Neural progenitor cell (in vitro differentiated cells): ENCODE data around the gene POLR2C. TPM values are rescaled to one million over a fixed set of nuclear protein-coding genes. Genes with fewer than 3 reads are reported as not detected.

Experiments used
- DNase-seq: peaks from one replicate; pipeline ENCODE4 v3.0.0-alpha.2; 2016; ENCODE audit warnings: low spot score
- H2AFZ ChIP-seq: fragments of 200-600 bp; sonication (generic); replicated peaks from 2 replicates; pipeline ENCODE4 v1.6.1; 2016; ENCODE audit warnings: antibody characterized with exemption
- H3F3A ChIP-seq: fragments of 200-600 bp; sonication (generic); 2 replicates; pipeline ENCODE4 v1.6.1; 2016; ENCODE audit warnings: antibody characterized with exemption, low read depth
- H3K27ac ChIP-seq: fragments of 200-600 bp; sonication (generic); 2 replicates; pipeline ENCODE4 v1.5.1; 2016; ENCODE audit warnings: mild to moderate bottlenecking
- H3K27me3 ChIP-seq: fragments of 200-600 bp; sonication (generic); 2 replicates; pipeline ENCODE4 v1.6.1; 2016; ENCODE audit warnings: mild to moderate bottlenecking, moderate library complexity
- H3K36me3 ChIP-seq: fragments of 200-600 bp; sonication (generic); 2 replicates; pipeline ENCODE4 v1.5.1; 2016
- H3K4me1 ChIP-seq: fragments of 200-600 bp; sonication (generic); 2 replicates; pipeline ENCODE4 v1.6.1; 2016; ENCODE audit warnings: mixed run types
- H3K4me2 ChIP-seq: fragments of 200-600 bp; sonication (generic); 2 replicates; pipeline ENCODE4 v1.6.1; 2016
- H3K4me3 ChIP-seq: fragments of 200-600 bp; sonication (generic); 2 replicates; pipeline ENCODE4 v1.5.1; 2016
- H3K79me2 ChIP-seq: fragments of 200-600 bp; sonication (generic); 2 replicates; pipeline ENCODE4 v1.6.1; 2016; ENCODE audit warnings: low read depth
- H3K9ac ChIP-seq: fragments of 200-600 bp; sonication (generic); 2 replicates; pipeline ENCODE4 v1.6.1; 2016
- H3K9me3 ChIP-seq: fragments of 200-600 bp; sonication (generic); 2 replicates; pipeline ENCODE4 v1.5.1; 2016; ENCODE audit warnings: low read depth
- H4K20me1 ChIP-seq: fragments of 200-600 bp; sonication (generic); 2 replicates; pipeline ENCODE4 v1.6.1; 2016; ENCODE audit warnings: low read depth
- H3K27ac Mint-ChIP-seq: 3 replicates; pipeline ENCODE4 v1.8.0; 2021; ENCODE audit warnings: mixed read lengths
- H3K27me3 Mint-ChIP-seq: 2 replicates; pipeline ENCODE4 v1.8.0; 2022; ENCODE audit warnings: low read depth, mild to moderate bottlenecking, inconsistent platforms, moderate library complexity, mixed read lengths; ENCODE audit not compliant: insufficient read depth
- H3K36me3 Mint-ChIP-seq: 3 replicates; pipeline ENCODE4 v1.8.0; 2021; ENCODE audit warnings: mixed read lengths
- H3K4me1 Mint-ChIP-seq: 3 replicates; pipeline ENCODE4 v1.8.0; 2021; ENCODE audit warnings: mixed read lengths
- H3K4me3 Mint-ChIP-seq: 3 replicates; pipeline ENCODE4 v1.8.0; 2021; ENCODE audit warnings: mild to moderate bottlenecking, moderate library complexity, mixed read lengths
- H3K9me3 Mint-ChIP-seq: 3 replicates; pipeline ENCODE4 v1.8.0; 2020; ENCODE audit warnings: mixed read lengths
- EZH2 ChIP-seq: fragments of 200-600 bp; sonication (generic); IDR thresholded peaks from 2 replicates; pipeline ENCODE4 v1.6.1; 2017; ENCODE audit warnings: antibody characterized with exemption, mild to moderate bottlenecking, moderate library complexity
- EZH2phosphoT487 ChIP-seq: fragments of 200-600 bp; sonication (generic); IDR thresholded peaks from 2 replicates; pipeline ENCODE4 v1.6.1; 2017; ENCODE audit warnings: antibody characterized with exemption
- total RNA-seq: library from RNA; depleted of rRNA; stranded (reverse); fragments of >200 nt; gene quantifications from 2 replicates; pipeline ENCODE4 v1.2.3, GENCODE V29; 2015; ENCODE audit warnings: low replicate concordance
- TF ChIP-seq, protein P1 (sequence below): fragments of 200-600 bp; sonication (generic); IDR thresholded peaks from 2 replicates; pipeline ENCODE4 v1.5.1; 2017; ENCODE audit warnings: antibody characterized with exemption, mild to moderate bottlenecking

The POLR2C gene
- total RNA-seq, 1 donor from 2014 or later, result 58.4 TPM

DNA sequence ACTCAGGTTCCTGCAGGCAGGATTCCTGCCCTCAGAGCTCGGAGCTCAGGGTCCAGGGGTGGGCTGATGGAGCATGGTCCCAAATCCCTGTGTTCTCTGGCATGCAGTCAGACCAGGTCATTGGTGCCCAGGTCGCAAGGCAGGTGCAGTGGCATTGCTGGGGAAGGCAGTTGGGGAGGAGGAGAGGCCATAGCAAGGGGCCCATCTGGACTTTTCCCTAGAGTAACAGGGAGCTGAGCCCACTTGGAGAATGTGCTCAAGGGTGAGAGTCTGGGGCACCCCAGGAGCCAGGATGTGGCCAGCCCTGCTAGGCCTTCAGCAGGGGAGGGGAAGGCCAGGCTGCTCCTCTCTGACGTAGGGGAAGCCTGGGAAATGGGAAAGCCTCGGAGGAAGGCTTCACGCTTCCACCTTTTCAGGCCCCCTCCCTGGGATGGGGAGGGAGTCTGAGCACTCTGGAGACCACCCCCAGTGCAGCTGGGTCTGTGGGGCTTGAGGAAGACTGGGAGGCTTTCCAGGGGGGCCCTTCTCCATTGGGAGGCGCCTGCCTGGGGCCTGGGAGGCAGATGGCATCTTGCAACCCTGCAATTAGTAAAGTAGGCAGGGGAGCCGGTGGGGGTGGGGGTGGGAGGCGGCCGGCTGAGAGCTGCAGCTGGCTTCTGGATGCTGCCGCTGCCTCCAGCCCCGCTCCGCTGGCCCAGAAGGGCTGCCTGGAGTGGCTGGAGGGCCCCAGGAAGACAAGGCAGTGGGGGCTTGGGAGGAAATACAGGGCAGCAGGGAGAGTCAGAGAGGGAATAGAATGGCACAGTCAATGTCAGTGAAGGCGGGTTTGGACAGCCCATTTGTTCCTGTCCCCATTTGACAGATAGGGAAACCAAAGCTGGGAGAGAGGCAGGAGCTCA is 44.9 kb downstream of the POLR2C start:
- Histone ChIP-seq H4K20me1 (no peaks in the 10 kb centered on the region), H3K4me2 (peak overlapping the region; percentile 25), H3K27ac (no peak overlapping the region), H3K9ac (no peak overlapping the region), H3K9me3 (no peaks in the 10 kb centered on the region), H3K36me3 (no peaks in the 10 kb centered on the region), H3K4me1 (peaks cover 11% of the 10 kb centered on the region), H3K4me3 (no peak overlapping the region), H3F3A (peaks cover 5% of the 10 kb centered on the region), H2AFZ (peak overlapping the region; percentile 91), H3K27me3 (no peaks in the 10 kb centered on the region), H3K79me2 (no peaks in the 10 kb centered on the region)
- peaks cover 2% of the 10 kb centered on the region for H3K36me3 Mint-ChIP-seq
- H3K27me3 Mint-ChIP-seq, result peaks cover 13% of the 10 kb centered on the region
- H3K9me3 Mint-ChIP-seq, result no peaks in the 10 kb centered on the region
- peaks cover 38% of the 10 kb centered on the region for H3K4me1 Mint-ChIP-seq
- TF ChIP-seq, protein P1, sequence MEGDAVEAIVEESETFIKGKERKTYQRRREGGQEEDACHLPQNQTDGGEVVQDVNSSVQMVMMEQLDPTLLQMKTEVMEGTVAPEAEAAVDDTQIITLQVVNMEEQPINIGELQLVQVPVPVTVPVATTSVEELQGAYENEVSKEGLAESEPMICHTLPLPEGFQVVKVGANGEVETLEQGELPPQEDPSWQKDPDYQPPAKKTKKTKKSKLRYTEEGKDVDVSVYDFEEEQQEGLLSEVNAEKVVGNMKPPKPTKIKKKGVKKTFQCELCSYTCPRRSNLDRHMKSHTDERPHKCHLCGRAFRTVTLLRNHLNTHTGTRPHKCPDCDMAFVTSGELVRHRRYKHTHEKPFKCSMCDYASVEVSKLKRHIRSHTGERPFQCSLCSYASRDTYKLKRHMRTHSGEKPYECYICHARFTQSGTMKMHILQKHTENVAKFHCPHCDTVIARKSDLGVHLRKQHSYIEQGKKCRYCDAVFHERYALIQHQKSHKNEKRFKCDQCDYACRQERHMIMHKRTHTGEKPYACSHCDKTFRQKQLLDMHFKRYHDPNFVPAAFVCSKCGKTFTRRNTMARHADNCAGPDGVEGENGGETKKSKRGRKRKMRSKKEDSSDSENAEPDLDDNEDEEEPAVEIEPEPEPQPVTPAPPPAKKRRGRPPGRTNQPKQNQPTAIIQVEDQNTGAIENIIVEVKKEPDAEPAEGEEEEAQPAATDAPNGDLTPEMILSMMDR, result no peak
- TF ChIP-seq EZH2, result no peak
- TF ChIP-seq EZH2phosphoT487, result no peak
- DNase-seq, result peak; percentile 31
- peak overlapping the region; percentile 72 for H3K27ac Mint-ChIP-seq
- no peak overlapping the region for H3K4me3 Mint-ChIP-seq

DNA sequence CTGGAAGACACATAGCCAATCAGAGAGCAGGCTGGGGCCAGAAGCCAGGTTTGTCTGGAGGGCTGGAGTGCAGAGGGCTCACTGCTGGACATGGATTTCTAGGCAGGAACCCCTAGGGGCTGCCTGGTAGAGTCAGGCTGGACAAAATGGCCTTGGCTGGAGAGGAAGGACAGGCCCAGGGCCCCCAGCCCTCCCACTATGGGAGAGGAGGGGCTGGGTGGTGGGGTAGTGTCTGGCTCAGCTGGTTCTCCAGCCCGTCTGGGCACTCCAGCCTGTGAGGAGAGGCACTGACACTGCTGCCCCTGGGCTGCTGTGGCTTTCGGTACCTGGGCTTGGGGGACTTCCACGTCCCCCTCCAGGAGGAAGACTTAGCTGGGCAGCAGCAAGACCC is 45.6 kb downstream of the POLR2C start:
- Histone ChIP-seq H3F3A (peaks cover 5% of the 10 kb centered on the region), H3K4me2 (no peak overlapping the region), H4K20me1 (no peaks in the 10 kb centered on the region), H3K36me3 (no peaks in the 10 kb centered on the region), H3K27me3 (no peaks in the 10 kb centered on the region), H3K4me3 (no peak overlapping the region), H2AFZ (peak overlapping the region; percentile 91), H3K4me1 (peaks cover 11% of the 10 kb centered on the region), H3K9me3 (no peaks in the 10 kb centered on the region), H3K9ac (no peak overlapping the region), H3K27ac (no peak overlapping the region), H3K79me2 (no peaks in the 10 kb centered on the region)
- no peak overlapping the region for H3K27ac Mint-ChIP-seq
- peaks cover 36% of the 10 kb centered on the region for H3K4me1 Mint-ChIP-seq
- H3K4me3 Mint-ChIP-seq, result no peak overlapping the region
- DNase-seq, result no peak
- H3K27me3 Mint-ChIP-seq, result peaks cover 13% of the 10 kb centered on the region
- H3K36me3 Mint-ChIP-seq, result peaks cover 2% of the 10 kb centered on the region
- TF ChIP-seq, protein P1, result no peak
- no peak for TF ChIP-seq EZH2
- no peak for TF ChIP-seq EZH2phosphoT487
- no peaks in the 10 kb centered on the region for H3K9me3 Mint-ChIP-seq

DNA sequence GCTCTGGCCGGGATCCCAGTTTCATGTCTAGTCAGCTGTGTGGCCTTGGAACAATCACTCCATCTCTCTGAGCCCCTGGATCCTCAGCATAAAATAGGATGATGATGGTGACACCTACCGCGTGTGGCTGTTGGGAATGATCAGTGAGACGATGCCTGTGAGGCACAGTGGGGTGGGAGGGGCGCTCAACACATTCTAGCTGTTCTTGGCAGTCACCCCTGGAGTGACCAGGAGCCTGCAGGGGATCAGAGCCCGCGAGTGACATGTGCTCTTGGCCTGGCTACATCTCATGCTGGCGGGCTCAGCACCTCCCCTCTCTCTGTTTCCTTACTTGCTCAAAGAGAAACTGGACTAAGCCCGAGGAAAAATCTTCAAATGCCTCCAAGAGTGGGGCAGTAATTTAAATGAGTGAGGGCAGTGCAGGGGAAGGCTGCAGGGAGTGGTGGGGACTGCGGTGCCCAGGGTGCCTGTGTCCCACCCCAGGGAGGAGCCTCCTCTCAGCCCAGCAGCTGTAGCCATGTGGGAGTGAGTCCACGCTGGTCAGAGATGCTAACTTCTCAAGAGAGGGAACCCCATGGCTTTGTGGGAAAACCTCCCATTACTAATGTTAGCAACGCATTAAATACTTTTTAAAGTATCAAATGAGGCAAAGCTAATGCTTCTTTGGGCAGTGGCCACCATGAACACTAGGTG is 46.9 kb downstream of the POLR2C start:
- H3K36me3 ChIP-seq, result no peaks in the 10 kb centered on the region
- no peak overlapping the region for H3K27ac ChIP-seq
- no peaks in the 10 kb centered on the region for H3K9me3 ChIP-seq
- H3K36me3 Mint-ChIP-seq, result peaks cover 2% of the 10 kb centered on the region
- no peak overlapping the region for H3K4me3 Mint-ChIP-seq
- peaks cover 31% of the 10 kb centered on the region for H3K4me1 Mint-ChIP-seq
- no peak overlapping the region for H3K9ac ChIP-seq
- no peaks in the 10 kb centered on the region for H3K79me2 ChIP-seq
- DNase-seq, result no peak
- no peak overlapping the region for H2AFZ ChIP-seq
- peaks cover 5% of the 10 kb centered on the region for H3F3A ChIP-seq
- no peaks in the 10 kb centered on the region for H4K20me1 ChIP-seq
- TF ChIP-seq, protein P1, result no peak
- TF ChIP-seq EZH2 (no peak), EZH2phosphoT487 (no peak)
- H3K4me2 ChIP-seq, result no peak overlapping the region
- no peaks in the 10 kb centered on the region for H3K9me3 Mint-ChIP-seq
- H3K4me1 ChIP-seq, result peaks cover 11% of the 10 kb centered on the region
- peak overlapping the region; percentile 42 for H3K27ac Mint-ChIP-seq
- peaks cover 10% of the 10 kb centered on the region for H3K27me3 Mint-ChIP-seq
- H3K27me3 ChIP-seq, result no peaks in the 10 kb centered on the region
- H3K4me3 ChIP-seq, result no peak overlapping the region
